ENCODE results near the gene SCAF4. TPM values are rescaled to one million over a fixed set of nuclear protein-coding genes. Genes with fewer than 3 reads are reported as not detected.

The SCAF4 gene
- total RNA-seq, 6 experiments from 2014 or later: 10.1 to 18.5 (median 13.7) TPM

DNA sequence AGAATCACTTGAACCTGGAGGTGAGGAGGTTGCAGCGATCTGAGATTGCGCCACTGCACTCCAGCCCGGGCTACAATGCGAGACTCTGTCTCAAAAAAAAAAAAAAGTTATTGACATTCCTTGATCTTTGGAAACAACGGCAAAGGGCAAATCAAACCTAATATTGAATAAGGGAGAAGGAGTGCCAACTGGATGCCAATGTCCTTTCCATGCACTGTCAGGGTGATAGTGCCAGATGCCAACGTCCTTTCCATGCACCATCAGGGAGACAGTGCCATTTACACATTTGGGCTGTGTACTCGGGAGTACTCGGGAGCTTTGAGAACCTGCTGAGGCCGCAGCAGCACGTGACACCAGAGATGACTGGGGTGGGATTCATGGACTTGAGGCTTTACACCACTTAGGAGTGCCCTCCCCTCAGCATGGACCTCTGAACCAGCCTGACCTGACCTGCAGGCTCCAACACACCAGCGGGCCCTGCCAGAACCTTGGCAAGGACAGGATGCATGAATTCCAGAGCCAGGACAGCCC lies 106.9 kb downstream of the SCAF4 start:
- ATAC-seq (peak; percentile 89 to 94 (median 92)), DNase-seq (peak; percentile 62 to 92 (median 90))
- Histone ChIP-seq H3K4me1 (peaks cover 0 to 47% (median 21%) of the 10 kb centered on the region in 4 donors), H3K36me3 (no peaks in the 10 kb centered on the region), H3K9me3 (no peaks in the 10 kb centered on the region), H3K27ac (peak overlapping the region; percentile 19 to 74 (median 39)), H3K27me3 (no peaks in the 10 kb centered on the region), H3K4me3 (no peak overlapping the region)
- intact Hi-C loops (cut with DNase I): no loop called here
- TF ChIP-seq CTCF (IDR thresholded peaks at IDR 0.05): no peak
- TF ChIP-seq POLR2A (IDR thresholded peaks at IDR 0.05): no peak
- WGBS (ENCODE audit: insufficient coverage, low coverage, low lambda C conversion rate, missing lambda C conversion rate): 22% methylated on average over 7 of the region's 11 CpGs

DNA sequence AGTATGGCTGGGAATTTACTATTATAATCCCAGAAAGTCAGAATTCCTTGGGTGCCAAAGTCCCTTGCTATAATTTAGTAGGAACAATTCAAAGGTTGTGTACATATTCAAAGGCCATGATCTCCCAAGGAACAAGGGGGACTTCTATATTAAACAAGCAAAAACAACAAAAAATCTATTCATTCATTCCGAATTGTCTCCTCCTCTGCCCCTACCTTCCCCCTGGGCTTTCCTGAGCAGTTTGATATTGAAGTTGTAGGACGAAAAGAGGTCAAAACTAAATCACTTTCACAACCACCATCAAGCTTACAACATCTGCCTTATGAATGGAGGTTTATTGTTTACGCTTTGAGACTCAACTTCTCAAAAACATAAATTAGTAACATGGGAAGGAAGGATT lies 107.7 kb downstream of the SCAF4 start:
- no peaks in the 10 kb centered on the region for H3K36me3 ChIP-seq
- DNase-seq (no peak), ATAC-seq (no peak)
- intact Hi-C loops (cut with DNase I): no loop called here
- H3K27ac ChIP-seq: peak overlapping the region in 2 of 3 donors; percentile 19 to 54
- H3K27me3 ChIP-seq: no peaks in the 10 kb centered on the region
- H3K9me3 ChIP-seq: no peaks in the 10 kb centered on the region
- TF ChIP-seq CTCF (IDR thresholded peaks at IDR 0.05) (no peak), POLR2A (IDR thresholded peaks at IDR 0.05) (no peak)
- peaks cover 0 to 39% (median 19%) of the 10 kb centered on the region in 4 donors for H3K4me1 ChIP-seq
- H3K4me3 ChIP-seq: no peak overlapping the region
- WGBS (ENCODE audit: insufficient coverage, low coverage, low lambda C conversion rate, missing lambda C conversion rate): 60% methylated on average over 3 of the region's 3 CpGs

DNA sequence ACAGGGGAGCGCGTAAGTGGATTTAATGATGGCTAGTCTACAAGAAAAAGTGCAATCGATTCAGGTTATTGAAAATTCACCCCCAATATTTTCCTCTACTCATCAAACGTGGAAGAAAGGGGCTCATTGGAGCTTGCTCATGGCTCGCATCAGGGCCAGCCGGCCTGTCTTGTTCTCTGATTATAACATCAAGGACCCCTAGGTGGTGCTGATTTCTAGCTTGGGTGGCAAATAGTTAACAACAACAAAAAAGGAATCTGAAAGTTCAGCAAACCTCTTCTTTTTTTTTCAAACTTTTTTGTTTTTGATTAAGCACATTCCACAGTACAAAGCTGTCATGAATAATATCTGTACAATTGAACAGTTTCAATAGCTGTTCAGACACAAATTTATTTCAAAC lies 108.3 kb downstream of the SCAF4 start:
- no peak for ATAC-seq
- H3K36me3 ChIP-seq: no peaks in the 10 kb centered on the region
- no peaks in the 10 kb centered on the region for H3K9me3 ChIP-seq
- H3K27ac ChIP-seq: no peak overlapping the region
- H3K4me3 ChIP-seq: no peak overlapping the region
- H3K27me3 ChIP-seq: no peaks in the 10 kb centered on the region
- intact Hi-C loops (cut with DNase I): no loop called here
- TF ChIP-seq CTCF (IDR thresholded peaks at IDR 0.05) (no peak), POLR2A (IDR thresholded peaks at IDR 0.05) (no peak)
- DNase-seq: no peak
- 89% methylated on average over 6 of the region's 6 CpGs for whole genome bisulfite sequencing (ENCODE audit: insufficient coverage, low coverage, low lambda C conversion rate, missing lambda C conversion rate)
- H3K4me1 ChIP-seq: peaks cover 0 to 37% (median 18%) of the 10 kb centered on the region in 4 donors

- ATAC-seq (no peak), DNase-seq (no peak)
- Histone ChIP-seq H3K9me3 (no peaks in the 10 kb centered on the region), H3K4me3 (no peak overlapping the region), H3K36me3 (no peaks in the 10 kb centered on the region), H3K27ac (no peak overlapping the region), H3K27me3 (no peaks in the 10 kb centered on the region), H3K4me1 (peaks cover 0 to 37% (median 18%) of the 10 kb centered on the region in 4 donors)
- WGBS (ENCODE audit: insufficient coverage, low coverage, low lambda C conversion rate, missing lambda C conversion rate): 34% methylated on average over 3 of the region's 3 CpGs
- intact Hi-C loops (cut with DNase I): no loop called here
- TF ChIP-seq POLR2A (IDR thresholded peaks at IDR 0.05): no peak
- no peak for TF ChIP-seq CTCF (IDR thresholded peaks at IDR 0.05)
These were observed 109.5 kb downstream of the SCAF4 start for GRCh38 chr21:31622397-31622796.

Small RNA genes lying within 50 kb of the gene (small RNA-seq; reads per million reads assigned to genes)
- 0 reads per million in 2 experiments for gene RF01241

Other genes starting within 250 kb of the SCAF4 start
- 1,000 to 10,000 TPM in 1 of 6 experiments, 100 to 1,000 TPM in 5; 398 to 1,176 (median 518) TPM for gene SOD1, start 72.4 kb downstream of the SCAF4 start, total RNA-seq
- gene HUNK, start 140.9 kb upstream of the SCAF4 start, total RNA-seq: under 1 TPM; 0.12 to 0.64 (median 0.32) TPM

Measured in right lobe of liver (tissue), 6 donors.